ENCODE data around the gene JSRP1. TPM values are rescaled to one million over a fixed set of nuclear protein-coding genes. Genes with fewer than 3 reads are reported as not detected.

JSRP1 gene
- total RNA-seq, 6 experiments from 2014 or later: 0.28 to 0.81 (median 0.42) TPM; not detected in 3

DNA sequence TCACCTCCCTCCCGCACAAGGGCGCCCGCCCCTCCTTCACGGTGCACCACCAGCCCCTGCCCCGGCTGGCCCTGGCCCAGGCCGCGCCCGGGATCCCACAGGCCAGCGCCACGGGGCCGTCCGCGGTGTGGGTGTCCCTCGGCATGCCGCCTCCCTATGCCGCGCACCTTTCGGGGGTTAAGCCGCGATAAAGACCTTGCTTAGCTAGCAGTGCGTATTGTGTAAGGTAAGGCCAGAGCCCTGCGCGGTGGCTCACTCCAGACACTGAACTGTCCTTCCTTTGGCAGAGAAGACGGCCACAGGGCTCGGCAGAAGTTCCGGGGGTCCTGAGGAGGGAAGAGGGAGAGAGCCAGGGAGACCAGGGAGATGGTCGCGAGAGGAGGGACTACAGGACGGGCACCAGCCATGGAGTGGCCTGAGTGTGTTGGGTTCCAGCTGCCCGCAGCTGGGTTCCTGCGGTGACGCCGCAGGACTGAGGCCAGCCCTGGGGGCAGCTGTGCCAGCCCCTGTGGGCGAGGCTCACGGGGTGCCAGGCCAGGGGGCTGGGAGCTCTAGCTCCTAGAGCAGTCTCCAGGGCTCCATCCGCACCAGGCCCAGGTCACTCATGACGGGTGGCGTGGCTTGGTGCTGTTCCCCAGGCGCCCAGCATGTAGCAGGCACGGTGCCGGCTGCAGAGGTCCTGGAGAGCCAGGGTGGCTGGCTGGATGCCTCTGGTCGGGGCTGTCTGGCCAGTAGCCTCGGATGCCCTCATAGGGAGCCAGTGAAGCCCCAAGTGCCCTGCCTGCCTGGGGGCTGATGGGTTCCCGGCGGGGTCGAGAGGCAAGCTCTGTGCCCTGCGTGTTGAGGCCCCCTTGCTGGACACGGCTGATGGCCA is 27.8 kb downstream of the JSRP1 start:
- peaks cover 0 to 39% (median 8%) of the 10 kb centered on the region in 4 donors for H3K36me3 ChIP-seq

GRCh38 chr19:2227415-2228156 is 28.6 kb downstream of the JSRP1 start:
- H3K4me3 ChIP-seq: no peak overlapping the region
- peaks cover 0 to 39% (median 7%) of the 10 kb centered on the region in 4 donors for H3K36me3 ChIP-seq
- H3K27me3 ChIP-seq: no peaks in the 10 kb centered on the region
- DNase-seq: peak in 1 of 3 donors; percentile 82
- intact Hi-C loops (cut with DNase I): no loop called here
- no peaks in the 10 kb centered on the region for H3K9me3 ChIP-seq
- WGBS (ENCODE audit: insufficient coverage, low coverage, low lambda C conversion rate, missing lambda C conversion rate): 88% methylated on average over 42 of the region's 67 CpGs
- no peak overlapping the region for H3K27ac ChIP-seq
- peak in 1 of 4 donors; percentile 55 for ATAC-seq
- H3K4me1 ChIP-seq: peaks cover 0 to 14% (median 0%) of the 10 kb centered on the region in 4 donors
- TF ChIP-seq, protein P1, sequence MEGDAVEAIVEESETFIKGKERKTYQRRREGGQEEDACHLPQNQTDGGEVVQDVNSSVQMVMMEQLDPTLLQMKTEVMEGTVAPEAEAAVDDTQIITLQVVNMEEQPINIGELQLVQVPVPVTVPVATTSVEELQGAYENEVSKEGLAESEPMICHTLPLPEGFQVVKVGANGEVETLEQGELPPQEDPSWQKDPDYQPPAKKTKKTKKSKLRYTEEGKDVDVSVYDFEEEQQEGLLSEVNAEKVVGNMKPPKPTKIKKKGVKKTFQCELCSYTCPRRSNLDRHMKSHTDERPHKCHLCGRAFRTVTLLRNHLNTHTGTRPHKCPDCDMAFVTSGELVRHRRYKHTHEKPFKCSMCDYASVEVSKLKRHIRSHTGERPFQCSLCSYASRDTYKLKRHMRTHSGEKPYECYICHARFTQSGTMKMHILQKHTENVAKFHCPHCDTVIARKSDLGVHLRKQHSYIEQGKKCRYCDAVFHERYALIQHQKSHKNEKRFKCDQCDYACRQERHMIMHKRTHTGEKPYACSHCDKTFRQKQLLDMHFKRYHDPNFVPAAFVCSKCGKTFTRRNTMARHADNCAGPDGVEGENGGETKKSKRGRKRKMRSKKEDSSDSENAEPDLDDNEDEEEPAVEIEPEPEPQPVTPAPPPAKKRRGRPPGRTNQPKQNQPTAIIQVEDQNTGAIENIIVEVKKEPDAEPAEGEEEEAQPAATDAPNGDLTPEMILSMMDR (IDR thresholded peaks at IDR 0.05): no peak
- no peak for TF ChIP-seq POLR2A (IDR thresholded peaks at IDR 0.05)

More for the DNA sequence above, 27.8 kb downstream of the JSRP1 start:
- DNase-seq: peak in 1 of 3 donors; percentile 84
- ATAC-seq: peak; percentile 36 to 65 (median 54)
- no peaks in the 10 kb centered on the region for H3K9me3 ChIP-seq
- no peak overlapping the region for H3K4me3 ChIP-seq
- WGBS (ENCODE audit: insufficient coverage, low coverage, low lambda C conversion rate, missing lambda C conversion rate): 88% methylated on average over 21 of the region's 48 CpGs
- TF ChIP-seq POLR2A (IDR thresholded peaks at IDR 0.05): no peak
- TF ChIP-seq, protein P1 (IDR thresholded peaks at IDR 0.05): no peak
- no peaks in the 10 kb centered on the region for H3K27me3 ChIP-seq
- peaks cover 0 to 14% (median 0%) of the 10 kb centered on the region in 4 donors for H3K4me1 ChIP-seq
- H3K27ac ChIP-seq: no peak overlapping the region
- intact Hi-C loops (cut with DNase I): no loop called here

DNA sequence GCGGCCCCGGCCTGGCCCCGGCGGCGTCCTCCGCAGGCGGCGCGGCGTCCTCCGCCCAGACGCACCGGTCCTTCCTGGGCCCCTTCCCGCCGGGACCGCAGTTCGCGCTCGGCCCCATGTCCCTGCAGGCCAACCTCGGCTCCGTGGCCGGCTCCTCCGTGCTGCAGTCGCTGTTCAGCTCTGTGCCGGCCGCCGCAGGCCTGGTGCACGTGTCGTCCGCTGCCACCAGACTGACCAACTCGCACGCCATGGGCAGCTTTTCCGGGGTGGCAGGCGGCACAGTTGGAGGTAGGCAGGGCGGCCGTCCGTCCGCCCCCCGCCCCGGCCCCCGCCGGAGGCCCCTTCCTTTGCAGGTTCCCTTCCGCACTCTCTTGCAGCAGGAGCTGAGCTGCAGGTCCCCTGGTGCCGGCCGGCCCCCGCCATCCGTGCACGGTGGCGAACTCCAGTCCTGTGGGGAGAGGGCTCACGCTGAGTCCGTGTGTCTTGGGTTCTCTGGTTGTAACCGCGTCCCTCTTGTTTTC is 29.3 kb downstream of the JSRP1 start:
- WGBS (ENCODE audit: insufficient coverage, low coverage, low lambda C conversion rate, missing lambda C conversion rate): 97% methylated on average over 16 of the region's 53 CpGs
- H3K9me3 ChIP-seq: no peaks in the 10 kb centered on the region
- no peak overlapping the region for H3K4me3 ChIP-seq
- no peak for DNase-seq
- no peak for ATAC-seq
- no peak overlapping the region for H3K27ac ChIP-seq
- intact Hi-C loops (cut with DNase I): no loop called here
- peaks cover 0 to 46% (median 7%) of the 10 kb centered on the region in 4 donors for H3K36me3 ChIP-seq
- TF ChIP-seq POLR2A (IDR thresholded peaks at IDR 0.05): no peak
- TF ChIP-seq, protein P1 (IDR thresholded peaks at IDR 0.05): no peak
- peaks cover 0 to 14% (median 0%) of the 10 kb centered on the region in 4 donors for H3K4me1 ChIP-seq
- H3K27me3 ChIP-seq: no peaks in the 10 kb centered on the region

- intact Hi-C loops (cut with DNase I): no loop called here
- Histone ChIP-seq H3K27ac (no peak overlapping the region), H3K36me3 (peaks cover 0 to 52% (median 7%) of the 10 kb centered on the region in 4 donors), H3K27me3 (no peaks in the 10 kb centered on the region), H3K4me3 (no peak overlapping the region), H3K4me1 (peaks cover 0 to 14% (median 0%) of the 10 kb centered on the region in 4 donors), H3K9me3 (no peaks in the 10 kb centered on the region)
- TF ChIP-seq, protein P1 (IDR thresholded peaks at IDR 0.05): no peak
- no peak for TF ChIP-seq POLR2A (IDR thresholded peaks at IDR 0.05)
- no peak for DNase-seq
- no peak for ATAC-seq
- 91% methylated on average over 9 of the region's 59 CpGs for WGBS (ENCODE audit: insufficient coverage, low coverage, low lambda C conversion rate, missing lambda C conversion rate)
Measured at GRCh38 chr19:2226051-2226839, 30.0 kb downstream of the JSRP1 start.
